Lung (tissue), 12 donors: Measurements from ENCODE around the gene KRTAP2-4. TPM values are rescaled to one million over a fixed set of nuclear protein-coding genes. Genes with fewer than 3 reads are reported as not detected.
"Not testable (repeated sequence)": the region's sequence is repeated elsewhere in the genome, so short reads cannot be mapped to it uniquely, and the experiment has no call there.

ENCODE experiments used
- ATAC-seq: fragments of 200-7000 bp; cut with Tn5 transposase; one replicate; pipeline ENCODE4 v1.9.1; 2020; ENCODE audit warnings: moderate number of reproducible peaks; ENCODE audit not compliant: insufficient read depth, low FRiP score
- DNase-seq, 3 donors: peaks; one replicate each; pipeline ENCODE4 v3.0.0-alpha.2; 2013 to 2017
- H3K27ac ChIP-seq, 2 donors: one replicate each; pipeline ENCODE4 v1.5.1; 2013; ENCODE audit warnings: mild to moderate bottlenecking in 2 of 2, moderate library complexity in 2 of 2, control low read depth in 1 of 2, inconsistent platforms in 1 of 2, low read depth in 1 of 2, low read length in 1 of 2
- H3K27me3 ChIP-seq, 3 donors: one replicate each; pipeline ENCODE4 v1.5.1; 2013; ENCODE audit warnings: low read length in 2 of 3; ENCODE audit not compliant: control insufficient read depth in 3 of 3, insufficient read depth in 3 of 3
- H3K36me3 ChIP-seq, 4 donors: one replicate each; pipeline ENCODE4 v1.5.1; 2013; ENCODE audit warnings: low read length in 4 of 4, mild to moderate bottlenecking in 1 of 4, moderate library complexity in 1 of 4; ENCODE audit not compliant: control insufficient read depth in 4 of 4, insufficient read depth in 4 of 4
- H3K4me1 ChIP-seq, 5 donors: one replicate each; pipeline ENCODE4 v1.5.1; 2013; ENCODE audit warnings: low read length in 5 of 5, mild to moderate bottlenecking in 2 of 5, moderate library complexity in 1 of 5; ENCODE audit not compliant: control insufficient read depth in 5 of 5, insufficient read depth in 5 of 5
- H3K4me3 ChIP-seq: one replicate; pipeline ENCODE4 v1.5.1; 2013; ENCODE audit warnings: mild to moderate bottlenecking, control low read depth, moderate library complexity
- H3K9ac ChIP-seq, 2 donors: one replicate each; pipeline ENCODE4 v1.5.1; 2013; ENCODE audit warnings: low read length in 2 of 2, control low read depth in 1 of 2; ENCODE audit not compliant: insufficient read depth in 1 of 2
- H3K9me3 ChIP-seq, 4 donors: one replicate each; pipeline ENCODE4 v1.5.1; 2013; ENCODE audit warnings: low read length in 3 of 4, mild to moderate bottlenecking in 1 of 4, moderate library complexity in 1 of 4; ENCODE audit not compliant: control insufficient read depth in 4 of 4, insufficient read depth in 3 of 4
- WGBS, 2 donors: extraction: QIAGEN DNeasy Blood & Tissue Kit; methylation state at CpG; one replicate each; pipeline ENCODE4 v1.1.7; 2013; 5-methylcytosine and 5-hydroxymethylcytosine counted together
- polyA plus RNA-seq, 2 donors: library from polyadenylated mRNA; stranded (reverse); fragments of 200-250 nt; gene quantifications; one replicate each; pipeline ENCODE4 v1.2.1, GENCODE V29; 2013
- total RNA-seq, 2 donors: library from RNA; depleted of rRNA in 1 of 2; stranded (reverse); fragments of >200 nt in 1 of 2; gene quantifications; one replicate each; pipeline ENCODE4 v1.2.1, GENCODE V29; 2014 to 2021
- TF ChIP-seq, protein P1 (sequence below): IDR thresholded peaks from 2 replicates; pipeline ENCODE4 v1.5.1; 2012; ENCODE audit warnings: mild to moderate bottlenecking; ENCODE audit errors: control extremely low read depth, extremely low read depth
- donor health status: control.
- donor health status: control.
- donor health status: Bipolar disorder and iron deficiency.
- donor health status: healthy.
- donor health status: DM: yes; HTN: yes; CAD: no.

KRTAP2-4 gene
- total and polyA plus RNA-seq, 4 donors = not detected

- DNase-seq = no peak
- H3K27ac ChIP-seq = no peak overlapping the region
- H3K4me3 ChIP-seq = no peak overlapping the region
- no peaks in the 10 kb centered on the region for H3K4me1 ChIP-seq
- H3K9me3 ChIP-seq = peaks cover 0 to 3% (median 0%) of the 10 kb centered on the region in 4 donors
- no peak overlapping the region for H3K9ac ChIP-seq
- H3K36me3 ChIP-seq = no peaks in the 10 kb centered on the region
- TF ChIP-seq, protein P1, sequence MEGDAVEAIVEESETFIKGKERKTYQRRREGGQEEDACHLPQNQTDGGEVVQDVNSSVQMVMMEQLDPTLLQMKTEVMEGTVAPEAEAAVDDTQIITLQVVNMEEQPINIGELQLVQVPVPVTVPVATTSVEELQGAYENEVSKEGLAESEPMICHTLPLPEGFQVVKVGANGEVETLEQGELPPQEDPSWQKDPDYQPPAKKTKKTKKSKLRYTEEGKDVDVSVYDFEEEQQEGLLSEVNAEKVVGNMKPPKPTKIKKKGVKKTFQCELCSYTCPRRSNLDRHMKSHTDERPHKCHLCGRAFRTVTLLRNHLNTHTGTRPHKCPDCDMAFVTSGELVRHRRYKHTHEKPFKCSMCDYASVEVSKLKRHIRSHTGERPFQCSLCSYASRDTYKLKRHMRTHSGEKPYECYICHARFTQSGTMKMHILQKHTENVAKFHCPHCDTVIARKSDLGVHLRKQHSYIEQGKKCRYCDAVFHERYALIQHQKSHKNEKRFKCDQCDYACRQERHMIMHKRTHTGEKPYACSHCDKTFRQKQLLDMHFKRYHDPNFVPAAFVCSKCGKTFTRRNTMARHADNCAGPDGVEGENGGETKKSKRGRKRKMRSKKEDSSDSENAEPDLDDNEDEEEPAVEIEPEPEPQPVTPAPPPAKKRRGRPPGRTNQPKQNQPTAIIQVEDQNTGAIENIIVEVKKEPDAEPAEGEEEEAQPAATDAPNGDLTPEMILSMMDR = no peak
- H3K27me3 ChIP-seq = peaks cover 0 to 2% (median 0%) of the 10 kb centered on the region in 3 donors
- WGBS, 2 donors = 89 to 97% methylated on average over 1 of the region's 1 CpG
- no peak for ATAC-seq
These were observed 22.7 kb downstream of the KRTAP2-4 start for GRCh38 chr17:41042953-41043352.

- H3K9me3 ChIP-seq, ATAC-seq, H3K4me1 ChIP-seq, H3K9ac ChIP-seq, H3K36me3 ChIP-seq, H3K27ac ChIP-seq, H3K27me3 ChIP-seq, DNase-seq, H3K4me3 ChIP-seq: not testable (repeated sequence)
- WGBS, 2 donors = 75 to 92% methylated on average over 13 to 14 of the region's 14 CpGs
These were observed 24.7 kb downstream of the KRTAP2-4 start, which contains the start of gene KRTAP1-1 for GRCh38 chr17:41040783-41041571. Gene KRTAP1-1, minus strand, starts transcription at chr17:41041450. Its CDS starts 53 bp downstream, at chr17:41041397.

DNA sequence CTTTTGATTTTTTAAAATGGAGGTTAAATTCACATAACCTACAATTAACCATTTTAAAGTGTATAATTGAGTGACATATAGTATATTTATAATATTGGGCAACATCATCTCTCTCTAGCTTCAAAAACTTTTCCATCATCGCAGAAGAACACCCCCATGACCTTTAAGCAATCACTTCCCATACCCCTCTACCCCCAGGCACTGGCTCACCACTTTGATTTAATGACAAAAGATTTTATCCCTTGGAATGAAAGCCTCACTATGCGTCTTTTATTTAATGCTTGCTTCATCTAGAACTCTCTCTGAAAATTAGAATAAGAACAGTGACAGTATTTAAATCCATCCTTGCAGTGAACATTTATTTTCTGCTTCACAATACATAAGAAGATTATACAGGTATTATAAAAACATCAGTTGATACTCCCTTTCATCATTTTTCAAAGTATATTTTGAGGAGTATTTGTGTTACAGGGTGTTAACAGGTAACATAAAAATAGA is 27.8 kb downstream of the KRTAP2-4 start:
- H3K27me3 ChIP-seq = peaks cover 0 to 3% (median 0%) of the 10 kb centered on the region in 3 donors
- no peak overlapping the region for H3K4me3 ChIP-seq
- no peaks in the 10 kb centered on the region for H3K9me3 ChIP-seq
- ATAC-seq (no peak), DNase-seq (no peak)
- H3K36me3 ChIP-seq = no peaks in the 10 kb centered on the region
- H3K4me1 ChIP-seq = no peaks in the 10 kb centered on the region
- no peak overlapping the region for H3K9ac ChIP-seq
- H3K27ac ChIP-seq = no peak overlapping the region
- 75 to 86% methylated on average over 2 of the region's 2 CpGs for WGBS, 2 donors
- TF ChIP-seq, protein P1 = no peak

DNA sequence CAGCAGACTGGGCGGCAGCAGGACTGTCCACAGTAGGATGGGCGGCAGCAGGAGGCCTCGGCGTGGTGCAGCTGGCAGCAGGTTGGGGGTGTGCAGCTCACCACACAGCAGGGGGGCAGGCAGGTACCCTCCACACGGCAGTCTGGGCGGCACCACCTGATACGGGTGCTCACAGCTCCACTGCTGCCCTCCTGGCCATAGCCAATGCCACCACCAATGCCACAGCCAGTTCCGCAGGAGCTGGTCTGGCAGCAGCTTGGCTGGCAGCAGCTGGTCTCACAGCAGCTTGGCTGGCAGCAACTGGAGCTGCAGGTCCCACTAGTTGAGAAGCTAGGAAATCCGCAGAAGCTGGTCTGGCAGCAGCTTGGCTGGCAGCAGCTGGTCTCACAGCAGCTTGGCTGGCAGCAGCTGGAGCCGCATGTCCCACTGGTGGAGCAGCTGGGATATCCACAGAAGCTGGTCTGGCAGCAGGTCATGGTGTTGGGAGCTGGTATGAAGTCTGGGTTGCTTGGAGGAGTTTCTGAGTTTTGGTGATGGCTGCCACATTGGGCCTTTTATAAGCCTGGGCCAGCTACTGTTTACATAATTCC is 31.2 kb downstream of the KRTAP2-4 start, which contains the start of gene KRTAP1-3:
KRTAP1-3 (minus strand) TSS at position 529 of the 590 bp plus-strand sequence; CDS start at position 476, 53 bp downstream.
- DNase-seq, H3K36me3 ChIP-seq, H3K9ac ChIP-seq, H3K27me3 ChIP-seq, H3K9me3 ChIP-seq, H3K27ac ChIP-seq, H3K4me1 ChIP-seq, H3K4me3 ChIP-seq, ATAC-seq: not testable (repeated sequence)
- WGBS, 2 donors = 83 to 93% methylated on average over 7 to 10 of the region's 10 CpGs
